RWPE1 (cell line): ENCODE measurements around the gene JAK1.

Experiments
- CTCF ChIA-PET: fragments of 350-600 bp; sonication (Branson Sonifier 250); formaldehyde crosslinking; extraction: SDS; loops from one replicate; lab custom pipeline; 2021; lab: Yijun Ruan, JAX
- POLR2A ChIA-PET: fragments of 400-600 bp; formaldehyde crosslinking; extraction: SDS; loops from one replicate; lab custom pipeline; 2020; ENCODE audit warnings: antibody characterized with exemption; ENCODE audit not compliant: low non-redundant PET; lab: Yijun Ruan, JAX
- DNase-seq: peaks from one replicate; pipeline ENCODE4 v3.0.0; 2012; ENCODE audit warnings: low spot score
- H3K27ac ChIP-seq: fragments of 450-650 bp; 2 replicates; pipeline ENCODE4 v1.5.1; 2017
- CTCF ChIP-seq: fragments of 450-650 bp; conservative IDR thresholded peaks from 2 replicates; pipeline ENCODE4 v1.5.1; 2017; ENCODE audit warnings: low read depth, mild to moderate bottlenecking

The JAK1 gene

GRCh38 chr1:64877598-64877997 lies 88.8 kb downstream of the JAK1 start:
- H3K27ac ChIP-seq, result no peak overlapping the region
- POLR2A ChIA-PET, result no interaction called here
- TF ChIP-seq CTCF, result no peak
- CTCF ChIA-PET, result interaction anchor here (0.6 to 1.4 kb wide), 3 partner anchors 143 to 894 kb away, joined by 3 to 4 read pairs (median 3); no protein-coding TSS in a partner anchor
- no peak for DNase-seq

GRCh38 chr1:64877151-64877550 lies 89.2 kb downstream of the JAK1 start:
- no peak for DNase-seq
- POLR2A ChIA-PET, result no interaction called here
- no peak for TF ChIP-seq CTCF
- CTCF ChIA-PET, result interaction anchor here (0.6 to 1.4 kb wide), 4 partner anchors 144 to 894 kb away, joined by 3 to 4 read pairs (median 3); no protein-coding TSS in a partner anchor
- no peak overlapping the region for H3K27ac ChIP-seq

GRCh38 chr1:64875606-64876005 lies 90.7 kb downstream of the JAK1 start:
- POLR2A ChIA-PET, result no interaction called here
- DNase-seq, result no peak
- TF ChIP-seq CTCF, result no peak
- CTCF ChIA-PET, result no interaction called here
- H3K27ac ChIP-seq, result no peak overlapping the region

GRCh38 chr1:64875101-64875500 lies 91.2 kb downstream of the JAK1 start:
- DNase-seq, result no peak
- POLR2A ChIA-PET, result no interaction called here
- no peak overlapping the region for H3K27ac ChIP-seq
- CTCF ChIA-PET, result no interaction called here
- no peak for TF ChIP-seq CTCF

- POLR2A ChIA-PET, result no interaction called here
- H3K27ac ChIP-seq, result no peak overlapping the region
- no peak for TF ChIP-seq CTCF
- CTCF ChIA-PET, result no interaction called here
- no peak for DNase-seq
Observed at GRCh38 chr1:64874666-64875065, 91.7 kb downstream of the JAK1 start.

- TF ChIP-seq CTCF, result no peak
- DNase-seq, result no peak
- ChIA-PET CTCF (no interaction called here), POLR2A (no interaction called here)
- H3K27ac ChIP-seq, result no peak overlapping the region
Observed at GRCh38 chr1:64873576-64873975, 92.8 kb downstream of the JAK1 start.
